HepG2 (cell line): ENCODE results near the gene SIRT1. TPM values are rescaled to one million over a fixed set of nuclear protein-coding genes. Genes with fewer than 3 reads are reported as not detected.
A peak's percentile ranks its signal among the peaks of the same experiment; 100 is the strongest.

Source experiments
- ATAC-seq: fragments of 200-7000 bp; cut with Tn5 transposase; 3 replicates; pipeline ENCODE4 v1.9.1; 2020; ENCODE audit warnings: mild to moderate bottlenecking, moderate library complexity
- BruUV-seq: library from RNA; stranded (reverse); fragments of 400-500 nt; replicated peaks from 2 replicates; lab custom pipeline; 2021; lab: Mats Ljungman, UMichigan
- CTCF ChIA-PET: fragments of 300-600 bp; formaldehyde crosslinking; extraction: SDS; loops from one replicate; lab custom pipeline; 2021; ENCODE audit warnings: low total read pairs, inconsistent platforms, low intra/inter-chr PET ratio; lab: Yijun Ruan, JAX
- POLR2A ChIA-PET: fragments of 350-600 bp; sonication (Branson Sonifier 250); formaldehyde crosslinking; loops from one replicate; lab custom pipeline; 2020; ENCODE audit warnings: antibody characterized with exemption, inconsistent platforms; lab: Yijun Ruan, JAX
- DNase-seq: peaks from one replicate; pipeline ENCODE4 v3.0.0-alpha.2; 2015; ENCODE audit warnings: low spot score
- FAIRE-seq: peaks from 3 replicates; lab custom pipeline; 2011; peaks lifted over from hg19 to GRCh38; lab: Jason Lieb, UNC
- H2AFZ ChIP-seq: one replicate; pipeline ENCODE4 v1.6.1; 2011; ENCODE audit warnings: low read length, inconsistent platforms
- H3K27ac ChIP-seq: fragments of 300-600 bp; 3 replicates; pipeline ENCODE4 v1.8.0; 2011; ENCODE audit warnings: mixed run types, mild to moderate bottlenecking, mixed read lengths, low read length, inconsistent platforms; ENCODE audit not compliant: insufficient read depth; ENCODE audit errors: extremely low read length
- H3K27me3 ChIP-seq, 2 experiments: fragments of 200-600 bp in 1 of 2; 2 replicates in 1 of 2; 3 replicates in 1 of 2; pipeline versions ENCODE4 v1.6.0 to v1.8.0; 2011; ENCODE audit warnings: low read length in 2 of 2, mild to moderate bottlenecking in 2 of 2, moderate library complexity in 2 of 2, inconsistent platforms in 1 of 2; ENCODE audit not compliant: insufficient read depth in 2 of 2, control insufficient read depth in 1 of 2
- H3K36me3 ChIP-seq, 2 experiments: fragments of 200-600 bp in 1 of 2; replicated peaks in 1 of 2; 2 replicates in 1 of 2; 3 replicates in 1 of 2; pipeline versions ENCODE4 v1.5.1 to v1.8.0; 2011; ENCODE audit warnings: low read length in 2 of 2, inconsistent platforms in 1 of 2; ENCODE audit not compliant: insufficient read depth in 2 of 2, control insufficient read depth in 1 of 2
- H3K4me1 ChIP-seq: 2 replicates; pipeline ENCODE4 v1.5.1; 2012; ENCODE audit warnings: low read length, inconsistent platforms; ENCODE audit not compliant: insufficient read depth
- H3K4me2 ChIP-seq: 2 replicates; pipeline ENCODE4 v1.6.0; 2011; ENCODE audit warnings: low read depth, low read length, inconsistent platforms
- H3K4me3 ChIP-seq, 3 experiments: fragments of 200-600 bp in 1 of 3; sonication (generic), shearing (Covaris generic) in 1 of 3; replicated peaks in 1 of 3; 2 replicates each; pipeline ENCODE4 v1.5.1; 2011 to 2016; ENCODE audit warnings: low read length in 3 of 3, inconsistent platforms in 2 of 3, low read depth in 2 of 3, mild to moderate bottlenecking in 2 of 3, control low read depth in 1 of 3, mixed read lengths in 1 of 3; ENCODE audit not compliant: insufficient read depth in 1 of 3
- H3K79me2 ChIP-seq: one replicate; pipeline ENCODE4 v1.6.1; 2011; ENCODE audit warnings: low read length, inconsistent platforms; ENCODE audit not compliant: insufficient read depth
- H3K9ac ChIP-seq: 2 replicates; pipeline ENCODE4 v1.6.0; 2011; ENCODE audit warnings: mild to moderate bottlenecking, low read depth, low read length, inconsistent platforms; ENCODE audit not compliant: insufficient read depth
- H3K9me3 ChIP-seq: 2 replicates; pipeline ENCODE4 v1.5.1; 2012; ENCODE audit warnings: mild to moderate bottlenecking, low read length
- H4K20me1 ChIP-seq: 2 replicates; pipeline ENCODE4 v1.6.0; 2011; ENCODE audit warnings: inconsistent platforms, mild to moderate bottlenecking, low read length, moderate library complexity; ENCODE audit not compliant: insufficient read depth
- FOXJ3 ChIP-seq: sonication (generic); formaldehyde crosslinking; IDR thresholded peaks from 2 replicates; pipeline ENCODE4 v1.4.0; 2020; ENCODE audit warnings: missing genetic modification reagents, mild to moderate bottlenecking, borderline replicate concordance
- HDAC1 ChIP-seq: sonication (generic); formaldehyde crosslinking; IDR thresholded peaks from 2 replicates; pipeline ENCODE4 v1.5.1; 2020; ENCODE audit warnings: mild to moderate bottlenecking, missing genetic modification reagents
- KAT8 ChIP-seq: IDR thresholded peaks from 2 replicates; pipeline ENCODE4 v1.6.1; 2016; ENCODE audit warnings: missing genetic modification reagents, missing compliant biosample characterization
- NONO ChIP-seq, 2 experiments: fragments of 450-650 bp in 1 of 2; sonication (generic) in 1 of 2; formaldehyde crosslinking in 1 of 2; IDR thresholded peaks in 1 of 2; conservative IDR thresholded peaks in 1 of 2; 2 replicates each; pipeline versions ENCODE4 v1.6.1 to v1.8.0; 2017 to 2022; ENCODE audit warnings: mild to moderate bottlenecking in 1 of 2, missing genetic modification reagents in 1 of 2, moderate library complexity in 1 of 2
- PCBP2 ChIP-seq: fragments of 200-400 bp; formaldehyde crosslinking; optimal IDR thresholded peaks from 2 replicates; pipeline ENCODE3; 2018; ENCODE audit warnings: low read length, low read depth; ENCODE audit not compliant: poor library complexity, severe bottlenecking
- YEATS2 ChIP-seq: sonication (generic); formaldehyde crosslinking; IDR thresholded peaks from 2 replicates; pipeline ENCODE4 v1.4.0; 2020; ENCODE audit warnings: missing genetic modification reagents, borderline replicate concordance
- ZNF136 ChIP-seq: sonication (generic); formaldehyde crosslinking; IDR thresholded peaks from 2 replicates; pipeline ENCODE4 v1.8.1; 2022; ENCODE audit warnings: low read depth, mild to moderate bottlenecking, moderate library complexity, missing genetic modification reagents
- ZNF224 ChIP-seq: sonication (generic); formaldehyde crosslinking; IDR thresholded peaks from 2 replicates; pipeline ENCODE4 v1.5.0; 2020; ENCODE audit warnings: mild to moderate bottlenecking, missing genetic modification reagents
- ZNF264 ChIP-seq: sonication (generic); formaldehyde crosslinking; IDR thresholded peaks from 2 replicates; pipeline ENCODE4 v1.4.0; 2020; ENCODE audit warnings: missing genetic modification reagents
- ZNF329 ChIP-seq: sonication (generic); formaldehyde crosslinking; IDR thresholded peaks from 2 replicates; pipeline ENCODE4 v1.9.0; 2021; ENCODE audit warnings: low read depth, mild to moderate bottlenecking, missing genetic modification reagents
- ZNF513 ChIP-seq: sonication (generic); formaldehyde crosslinking; conservative IDR thresholded peaks from 2 replicates; pipeline ENCODE4 v1.5.0; 2020; ENCODE audit warnings: missing genetic modification reagents
- ZNF557 ChIP-seq: sonication (generic); formaldehyde crosslinking; IDR thresholded peaks from 2 replicates; pipeline ENCODE4 v1.4.0; 2020; ENCODE audit warnings: missing genetic modification reagents
- ZNF570 ChIP-seq: sonication (generic); formaldehyde crosslinking; IDR thresholded peaks from 2 replicates; pipeline ENCODE4 v1.4.0; 2020; ENCODE audit warnings: mild to moderate bottlenecking, missing genetic modification reagents, borderline replicate concordance
- ZNF580 ChIP-seq: IDR thresholded peaks from 2 replicates; pipeline ENCODE4 v1.6.1; 2016; ENCODE audit warnings: low read depth, borderline replicate concordance
- ZNF660 ChIP-seq: sonication (generic); formaldehyde crosslinking; IDR thresholded peaks from 2 replicates; pipeline ENCODE4 v1.5.1; 2020; ENCODE audit warnings: mild to moderate bottlenecking, low read depth, missing genetic modification reagents, borderline replicate concordance
- WGBS: methylation state at CpG from one replicate; pipeline ENCODE4 v1.1.6; 2017; ENCODE audit warnings: low lambda C conversion rate; 5-methylcytosine and 5-hydroxymethylcytosine counted together
- in situ Hi-C: cut with HindIII; loops from 2 replicates; pipeline ENCODE4 v1.10.0; 2017; ENCODE audit warnings: low pct_unique_long_range_greater_than_20kb; ENCODE audit not compliant: extremely low pct_ligation_motif_present
- intact Hi-C: fragments of 100-400 bp; cut with micrococcal nuclease; formaldehyde crosslinking; loops from one replicate; pipeline ENCODE4 v1.10.0; 2022; ENCODE audit not compliant: unreplicated experiment
- polyA plus RNA-seq, 8 experiments: library from polyadenylated mRNA; depleted of rRNA in 3 of 8; stranded (reverse) in 7 of 8; unstranded in 1 of 8; fragments of >200 nt; fragmentation: Illumina TruSeq in 4 of 8; extraction: Trizol in 4 of 8; gene quantifications; 2 replicates each; pipeline versions ENCODE4 v1.2.1 to v1.2.3, GENCODE V29; 2011 to 2016; ENCODE audit warnings: low read depth in 4 of 8, missing spikeins in 1 of 8, mixed read lengths in 1 of 8; ENCODE audit not compliant: insufficient read depth in 1 of 8
- total RNA-seq, 5 experiments: library from RNA; depleted of rRNA; stranded (reverse); fragments of >200 nt; fragmentation: Illumina TruSeq; extraction: Trizol; gene quantifications; 2 replicates each; pipeline ENCODE4 v1.2.3, GENCODE V29; 2016; ENCODE audit warnings: low read depth in 1 of 5
- TF ChIP-seq, protein P1 (sequence below): IDR thresholded peaks from 2 replicates; pipeline ENCODE4 v1.6.1; 2016; ENCODE audit warnings: low read depth
- TF ChIP-seq, protein P2 (sequence below): sonication (generic); formaldehyde crosslinking; IDR thresholded peaks from 2 replicates; pipeline ENCODE4 v1.8.1; 2023; ENCODE audit warnings: mild to moderate bottlenecking, missing genetic modification reagents

SIRT1 gene
- total and polyA plus RNA-seq, 2 of the 13 experiments (the other 11 are each of a cell fraction or from before 2014, with no cell fraction given) = 9.4 to 10.2 TPM

DNA sequence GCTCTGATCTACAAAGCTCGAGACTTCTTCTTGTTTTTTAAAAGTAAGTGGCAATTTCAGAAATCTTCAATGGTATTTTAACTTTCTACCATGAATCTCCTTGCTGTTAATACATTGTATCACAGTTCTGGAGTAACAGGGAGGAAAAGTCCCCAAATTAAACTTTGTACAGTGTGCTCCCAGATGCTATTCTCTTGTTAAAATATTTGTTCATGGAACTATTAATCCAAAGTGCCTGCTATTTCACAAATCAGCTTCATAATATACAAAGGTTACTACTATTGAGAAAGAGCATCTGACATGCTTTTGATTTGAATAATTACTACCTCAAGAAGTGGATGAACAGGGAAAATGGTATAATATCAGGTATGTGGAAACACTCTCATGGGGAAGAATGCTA lies 36.6 kb downstream of the SIRT1 start:
- Histone ChIP-seq H3K4me2 (no peak overlapping the region), H3K27me3 (no peaks in the 10 kb centered on the region), H3K27ac (no peak overlapping the region), H3K9ac (no peak overlapping the region), H4K20me1 (no peaks in the 10 kb centered on the region), H3K79me2 (no peaks in the 10 kb centered on the region), H3K9me3 (no peaks in the 10 kb centered on the region), H3K4me1 (peaks cover 9% of the 10 kb centered on the region), H3K4me3 (no peak overlapping the region), H3K36me3 (peaks cover 4 to 7% of the 10 kb centered on the region in 2 experiments; a peak in 2 of 5 replicates), H2AFZ (no peak overlapping the region)
- CTCF ChIA-PET = no interaction called here
- intact Hi-C loops (loop anchor here (2.0 kb wide), 1 partner anchor 238 kb away; no protein-coding TSS in a partner anchor), in situ Hi-C loops (no loop called here)
- 89% methylated on average over 1 of the region's 1 CpG for WGBS
- TF ChIP-seq ZNF570 (CRISPR knock-in tag) (no peak), FOXJ3 (CRISPR knock-in tag) (no peak), ZNF660 (CRISPR knock-in tag) (no peak), NONO (IDR thresholded peaks at IDR 0.05) (no peak), NONO (CRISPR knock-in tag; conservative IDR thresholded peaks at IDR 0.05) (no peak), HDAC1 (no peak), PCBP2 (no peak), YEATS2 (no peak), ZNF136 (CRISPR knock-in tag) (no peak), ZNF224 (CRISPR knock-in tag) (no peak), KAT8 (CRISPR knock-in tag) (no peak), ZNF513 (CRISPR knock-in tag) (no peak), ZNF557 (CRISPR knock-in tag) (no peak), ZNF580 (no peak), ZNF264 (no peak), ZNF329 (CRISPR knock-in tag) (no peak)
- TF ChIP-seq, protein P1, sequence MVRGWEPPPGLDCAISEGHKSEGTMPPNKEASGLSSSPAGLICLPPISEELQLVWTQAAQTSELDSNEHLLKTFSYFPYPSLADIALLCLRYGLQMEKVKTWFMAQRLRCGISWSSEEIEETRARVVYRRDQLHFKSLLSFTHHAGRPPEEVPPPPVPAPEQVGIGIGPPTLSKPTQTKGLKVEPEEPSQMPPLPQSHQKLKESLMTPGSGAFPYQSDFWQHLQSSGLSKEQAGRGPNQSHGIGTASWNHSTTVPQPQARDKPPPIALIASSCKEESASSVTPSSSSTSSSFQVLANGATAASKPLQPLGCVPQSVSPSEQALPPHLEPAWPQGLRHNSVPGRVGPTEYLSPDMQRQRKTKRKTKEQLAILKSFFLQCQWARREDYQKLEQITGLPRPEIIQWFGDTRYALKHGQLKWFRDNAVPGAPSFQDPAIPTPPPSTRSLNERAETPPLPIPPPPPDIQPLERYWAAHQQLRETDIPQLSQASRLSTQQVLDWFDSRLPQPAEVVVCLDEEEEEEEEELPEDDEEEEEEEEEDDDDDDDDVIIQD (CRISPR knock-in tag) = no peak
- TF ChIP-seq, protein P2, sequence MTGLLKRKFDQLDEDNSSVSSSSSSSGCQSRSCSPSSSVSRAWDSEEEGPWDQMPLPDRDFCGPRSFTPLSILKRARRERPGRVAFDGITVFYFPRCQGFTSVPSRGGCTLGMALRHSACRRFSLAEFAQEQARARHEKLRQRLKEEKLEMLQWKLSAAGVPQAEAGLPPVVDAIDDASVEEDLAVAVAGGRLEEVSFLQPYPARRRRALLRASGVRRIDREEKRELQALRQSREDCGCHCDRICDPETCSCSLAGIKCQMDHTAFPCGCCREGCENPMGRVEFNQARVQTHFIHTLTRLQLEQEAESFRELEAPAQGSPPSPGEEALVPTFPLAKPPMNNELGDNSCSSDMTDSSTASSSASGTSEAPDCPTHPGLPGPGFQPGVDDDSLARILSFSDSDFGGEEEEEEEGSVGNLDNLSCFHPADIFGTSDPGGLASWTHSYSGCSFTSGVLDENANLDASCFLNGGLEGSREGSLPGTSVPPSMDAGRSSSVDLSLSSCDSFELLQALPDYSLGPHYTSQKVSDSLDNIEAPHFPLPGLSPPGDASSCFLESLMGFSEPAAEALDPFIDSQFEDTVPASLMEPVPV = no peak
- POLR2A ChIA-PET = no interaction called here
- 0 out of 3 replicates have a peak, but pooled peaks have one; percentile 26 for ATAC-seq
- DNase-seq = no peak
- BruUV-seq = no TSS peak
- FAIRE-seq = no peak
